Transverse colon (tissue), 4 donors: ENCODE measurements around the gene S100PBP. TPM values are rescaled to one million over a fixed set of nuclear protein-coding genes. Genes with fewer than 3 reads are reported as not detected.

Source experiments
- DNase-seq: peaks from one replicate; pipeline ENCODE4 v3.0.0-alpha.2; 2019
- H3K27ac ChIP-seq, 4 donors: fragments of 200-600 bp; sonication (generic); 2 replicates each; pipeline ENCODE4 v1.5.1; 2016 to 2018; ENCODE audit warnings: inconsistent platforms in 4 of 4
- H3K27me3 ChIP-seq: fragments of 200-600 bp; sonication (generic); 2 replicates; pipeline ENCODE4 v1.5.1; 2017; ENCODE audit warnings: inconsistent platforms
- H3K36me3 ChIP-seq, 4 donors: fragments of 200-600 bp; sonication (generic); 2 replicates each; pipeline ENCODE4 v1.5.1; 2017 to 2019; ENCODE audit warnings: inconsistent platforms in 4 of 4
- H3K4me1 ChIP-seq, 4 donors: fragments of 200-600 bp; sonication (generic); 2 replicates each; pipeline ENCODE4 v1.5.1; 2017 to 2020; ENCODE audit warnings: inconsistent platforms in 4 of 4
- H3K4me3 ChIP-seq, 4 donors: fragments of 200-600 bp; sonication (generic); 1 replicate in 1 of 4; 2 replicates in 3 of 4; pipeline versions ENCODE4 v1.5.1 to v1.6.1; 2017 to 2019; ENCODE audit warnings: inconsistent platforms in 4 of 4
- H3K9me3 ChIP-seq, 2 donors: fragments of 200-600 bp; sonication (generic); 2 replicates each; pipeline ENCODE4 v1.5.1; 2017 to 2019; ENCODE audit warnings: inconsistent platforms in 2 of 2
- EP300 ChIP-seq: sonication (generic); formaldehyde crosslinking; IDR thresholded peaks from one replicate; pipeline ENCODE4 v1.6.1; 2017; ENCODE audit warnings: antibody characterized with exemption, low read depth
- POLR2A ChIP-seq: fragments of 450-650 bp; IDR thresholded peaks from one replicate; pipeline ENCODE4 v1.6.1; 2016; ENCODE audit warnings: antibody characterized with exemption, mild to moderate bottlenecking, moderate library complexity
- POLR2AphosphoS5 ChIP-seq, 3 donors: sonication (generic); formaldehyde crosslinking; IDR thresholded peaks; one replicate each; pipeline ENCODE4 v1.6.1; 2016; ENCODE audit warnings: antibody characterized with exemption in 3 of 3
- WGBS, 2 donors: methylation state at CpG; one replicate each; pipeline ENCODE4 v1.1.5; 2018; ENCODE audit warnings: low coverage in 1 of 2; 5-methylcytosine and 5-hydroxymethylcytosine counted together
- in situ Hi-C, 4 donors: fragments of 200-750 bp; cut with MboI; loops; one replicate each; pipeline versions ENCODE4 v1.15.0 to v1.15.1; 2017; ENCODE audit warnings: low sequenced_read_pairs in 3 of 4, low pct_ligation_motif_present in 1 of 4, low pct_unique_long_range_greater_than_20kb in 1 of 4
- intact Hi-C: fragments of 100-400 bp; cut with DNase I; formaldehyde crosslinking; loops from one replicate; pipeline ENCODE4 v1.15.1; 2023; ENCODE audit warnings: low total_unique reads
- total RNA-seq, 4 donors: library from RNA; depleted of rRNA; stranded (reverse); fragments of >200 nt; gene quantifications; one replicate each; pipeline ENCODE4 v1.1.0, GENCODE V29; 2016
- TF ChIP-seq, protein P1 (sequence below), 5 experiments: fragments of 200-600 bp in 3 of 5; fragments of 450-650 bp in 2 of 5; sonication (generic) in 3 of 5; IDR thresholded peaks; 1 replicate in 2 of 5; 2 replicates in 3 of 5; pipeline ENCODE4 v1.5.1; 2016 to 2017; ENCODE audit warnings: antibody characterized with exemption in 5 of 5, inconsistent platforms in 3 of 5, mild to moderate bottlenecking in 2 of 5, moderate library complexity in 1 of 5

Gene S100PBP
- total RNA-seq, 4 donors from 2014 or later: 26.2 to 257 (median 40.7) TPM

DNA sequence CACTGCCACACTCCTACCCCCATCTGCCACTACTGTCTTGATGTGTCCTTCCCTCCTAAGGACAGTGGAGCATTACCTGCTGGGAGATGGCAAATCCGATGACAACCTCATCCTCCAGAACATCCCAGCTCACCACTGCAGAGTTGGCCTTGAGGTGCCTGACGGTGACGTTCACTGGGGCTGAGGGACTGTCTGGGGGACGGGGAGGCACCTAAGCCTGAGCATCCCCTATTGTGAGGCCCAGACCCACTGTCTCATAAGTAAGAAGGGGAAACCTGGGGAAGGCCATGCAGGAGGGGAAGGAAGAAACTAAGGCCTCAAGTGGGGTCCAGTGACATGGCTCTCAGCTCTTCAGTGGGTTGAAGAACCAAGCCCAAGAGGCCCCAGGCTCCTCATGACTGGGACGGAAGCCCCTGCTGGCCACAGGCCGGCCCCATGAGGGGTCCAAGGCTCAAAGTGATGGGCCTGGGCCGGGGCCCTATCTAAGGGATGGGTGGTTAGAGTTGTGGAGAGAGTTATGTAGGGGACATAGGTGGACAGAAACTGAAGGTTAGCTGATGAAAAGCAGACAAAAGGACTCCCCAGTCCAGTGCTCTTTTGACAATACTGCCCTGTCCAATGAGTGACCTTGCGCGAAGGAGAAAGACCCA is 51.5 kb downstream of the S100PBP start:
- no peak overlapping the region for H3K4me3 ChIP-seq
- no peak for DNase-seq
- 80 to 91% methylated on average over 1 to 9 of the region's 9 CpGs for WGBS, 2 donors
- no peaks in the 10 kb centered on the region for H3K36me3 ChIP-seq
- H3K27ac ChIP-seq: no peak overlapping the region
- TF ChIP-seq EP300: no peak
- TF ChIP-seq POLR2A: no peak
- TF ChIP-seq POLR2AphosphoS5 (IDR thresholded peaks at IDR 0.05): no peak
- TF ChIP-seq, protein P1, sequence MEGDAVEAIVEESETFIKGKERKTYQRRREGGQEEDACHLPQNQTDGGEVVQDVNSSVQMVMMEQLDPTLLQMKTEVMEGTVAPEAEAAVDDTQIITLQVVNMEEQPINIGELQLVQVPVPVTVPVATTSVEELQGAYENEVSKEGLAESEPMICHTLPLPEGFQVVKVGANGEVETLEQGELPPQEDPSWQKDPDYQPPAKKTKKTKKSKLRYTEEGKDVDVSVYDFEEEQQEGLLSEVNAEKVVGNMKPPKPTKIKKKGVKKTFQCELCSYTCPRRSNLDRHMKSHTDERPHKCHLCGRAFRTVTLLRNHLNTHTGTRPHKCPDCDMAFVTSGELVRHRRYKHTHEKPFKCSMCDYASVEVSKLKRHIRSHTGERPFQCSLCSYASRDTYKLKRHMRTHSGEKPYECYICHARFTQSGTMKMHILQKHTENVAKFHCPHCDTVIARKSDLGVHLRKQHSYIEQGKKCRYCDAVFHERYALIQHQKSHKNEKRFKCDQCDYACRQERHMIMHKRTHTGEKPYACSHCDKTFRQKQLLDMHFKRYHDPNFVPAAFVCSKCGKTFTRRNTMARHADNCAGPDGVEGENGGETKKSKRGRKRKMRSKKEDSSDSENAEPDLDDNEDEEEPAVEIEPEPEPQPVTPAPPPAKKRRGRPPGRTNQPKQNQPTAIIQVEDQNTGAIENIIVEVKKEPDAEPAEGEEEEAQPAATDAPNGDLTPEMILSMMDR (IDR thresholded peaks at IDR 0.05): no peak
- in situ Hi-C loops: loop anchor here in 1 of 4 donors (10.0 kb wide), 1 partner anchor 164 kb away; the partner anchor contains the start of gene SYNC
- no peaks in the 10 kb centered on the region for H3K9me3 ChIP-seq
- intact Hi-C loops: no loop called here
- peaks cover 5 to 29% (median 15%) of the 10 kb centered on the region in 4 donors for H3K4me1 ChIP-seq
- H3K27me3 ChIP-seq: peaks cover 34% of the 10 kb centered on the region

DNA sequence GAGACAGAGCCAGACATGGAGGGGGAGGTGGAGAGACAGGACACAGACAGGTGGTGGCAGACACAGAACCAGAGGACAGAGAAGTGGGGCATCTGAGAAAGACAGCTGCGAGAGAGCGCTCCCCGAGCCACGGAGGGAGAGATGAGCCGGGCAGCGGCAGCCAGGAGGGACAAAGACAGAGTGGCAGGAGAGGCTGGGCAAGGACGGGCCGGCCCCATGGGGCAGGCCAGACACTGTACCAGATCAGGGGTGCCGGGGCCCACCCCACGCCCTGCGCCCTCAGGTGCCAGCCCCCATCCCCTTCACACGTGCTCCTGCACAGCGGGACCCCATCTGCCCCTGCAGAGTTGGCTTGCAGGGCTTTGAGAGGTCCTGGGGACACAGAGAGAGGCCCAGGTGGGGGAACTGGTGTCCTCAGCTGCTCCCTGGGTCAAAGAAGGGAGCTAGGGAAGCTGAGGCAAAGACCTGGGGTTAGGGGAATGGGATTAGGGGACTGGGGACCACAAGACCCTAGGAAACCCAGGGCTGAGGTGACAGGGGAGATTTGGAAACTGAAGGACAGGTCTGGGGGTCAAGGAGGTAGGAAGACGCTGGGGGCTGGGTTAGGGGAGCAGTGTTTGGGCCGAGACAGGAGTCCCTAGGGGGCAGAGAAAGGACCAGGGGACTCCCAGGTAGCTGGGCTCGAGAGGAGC is 52.6 kb downstream of the S100PBP start:
- in situ Hi-C loops (loop anchor here in 1 of 4 donors (10.0 kb wide), 1 partner anchor 165 kb away; the partner anchor contains the start of gene SYNC), intact Hi-C loops (no loop called here)
- Histone ChIP-seq H3K9me3 (no peaks in the 10 kb centered on the region), H3K36me3 (no peaks in the 10 kb centered on the region), H3K4me3 (peak overlapping the region in 2 of 4 donors; percentile 26 to 51), H3K27ac (no peak overlapping the region), H3K27me3 (peaks cover 34% of the 10 kb centered on the region), H3K4me1 (peaks cover 5 to 29% (median 15%) of the 10 kb centered on the region in 4 donors)
- WGBS, 2 donors: 67% methylated on average over 16 of the region's 16 CpGs; no CpG with 5 or more reads in 1 of the 2 donors
- DNase-seq: no peak
- TF ChIP-seq POLR2AphosphoS5 (IDR thresholded peaks at IDR 0.05) (no peak), EP300 (no peak), POLR2A (no peak)
- TF ChIP-seq, protein P1 (IDR thresholded peaks at IDR 0.05): no peak

DNA sequence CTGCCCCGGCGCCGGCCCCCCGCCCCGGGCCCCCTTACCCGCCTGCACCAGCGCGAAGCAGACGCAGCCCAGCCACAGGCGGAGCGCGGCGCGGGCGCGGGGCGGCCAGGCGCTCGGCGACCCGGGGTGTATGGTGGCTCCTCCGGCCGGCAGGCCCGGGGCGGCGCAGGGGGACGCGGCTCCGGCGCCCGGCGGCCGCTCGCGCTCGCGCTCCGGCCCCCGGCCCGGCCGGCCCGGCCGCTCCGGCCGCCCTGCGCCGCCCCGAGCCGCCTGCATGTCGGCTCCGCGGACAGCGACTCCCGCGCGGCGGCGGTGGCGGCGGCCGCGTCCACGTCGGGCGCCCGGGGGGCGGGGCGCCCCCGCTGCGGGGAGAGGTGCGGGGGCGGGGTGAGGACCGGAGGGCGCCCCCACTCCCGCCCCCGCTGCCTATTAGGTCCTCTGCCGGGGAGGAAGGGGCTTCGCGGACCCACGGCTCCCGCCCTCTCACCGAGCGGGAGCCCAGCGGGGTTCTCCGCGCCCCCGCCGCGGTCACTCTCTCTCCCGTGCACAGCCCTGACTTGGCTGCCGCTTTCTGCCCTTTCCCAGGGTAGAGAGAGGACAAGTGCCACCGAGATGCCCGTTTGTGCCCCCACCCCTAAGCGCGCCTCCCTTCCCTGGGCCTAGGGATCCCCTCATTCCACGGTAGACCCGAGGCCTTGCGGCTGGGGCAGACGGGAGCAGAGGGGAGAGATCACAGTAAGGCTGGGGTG is 53.3 kb downstream of the S100PBP start, which contains the start of gene FNDC5:
Gene FNDC5, minus strand, starts transcription at position 298 of the 749 bp plus-strand sequence.
- no peak within 1 kb of the TSS for H3K27ac ChIP-seq
- WGBS, 2 donors: 4% methylated on average over 41 of the region's 99 CpGs; no CpG with 5 or more reads in 1 of the 2 donors

More for the DNA sequence above, 53.3 kb downstream of the S100PBP start, which contains the start of gene FNDC5:
- in situ Hi-C loops: no loop called here
- intact Hi-C loops: no loop called here
- H3K4me3 ChIP-seq: peak within 1 kb of the TSS in 3 of 4 donors; percentile 33 to 56 (median 37)
- DNase-seq: no peak
- peaks cover 5 to 25% (median 15%) of the 10 kb centered on the region in 4 donors for H3K4me1 ChIP-seq
- H3K27me3 ChIP-seq: peaks cover 34% of the 10 kb centered on the region
- TF ChIP-seq POLR2A: no peak
- no peak for TF ChIP-seq EP300
- TF ChIP-seq, protein P1 (IDR thresholded peaks at IDR 0.05): no peak
- no peak for TF ChIP-seq POLR2AphosphoS5 (IDR thresholded peaks at IDR 0.05)
- no peaks in the 10 kb centered on the region for H3K9me3 ChIP-seq
- H3K36me3 ChIP-seq: no peaks in the 10 kb centered on the region
